Superior temporal gyrus (tissue), 1 donor: ENCODE data around the gene PLLP.
"Not testable (repeated sequence)": the region's sequence is repeated elsewhere in the genome, so short reads cannot be mapped to it uniquely, and the experiment has no call there.

ENCODE experiments used
- DNase-seq: peaks from one replicate; pipeline ENCODE4 v3.0.0-alpha.2; 2016; ENCODE audit errors: extremely low spot score

Gene PLLP

GRCh38 chr16:57273826-57274225 is 10.6 kb downstream of the PLLP start:
- DNase-seq: no peak

GRCh38 chr16:57273359-57273758 is 11.1 kb downstream of the PLLP start:
- no peak for DNase-seq

DNA sequence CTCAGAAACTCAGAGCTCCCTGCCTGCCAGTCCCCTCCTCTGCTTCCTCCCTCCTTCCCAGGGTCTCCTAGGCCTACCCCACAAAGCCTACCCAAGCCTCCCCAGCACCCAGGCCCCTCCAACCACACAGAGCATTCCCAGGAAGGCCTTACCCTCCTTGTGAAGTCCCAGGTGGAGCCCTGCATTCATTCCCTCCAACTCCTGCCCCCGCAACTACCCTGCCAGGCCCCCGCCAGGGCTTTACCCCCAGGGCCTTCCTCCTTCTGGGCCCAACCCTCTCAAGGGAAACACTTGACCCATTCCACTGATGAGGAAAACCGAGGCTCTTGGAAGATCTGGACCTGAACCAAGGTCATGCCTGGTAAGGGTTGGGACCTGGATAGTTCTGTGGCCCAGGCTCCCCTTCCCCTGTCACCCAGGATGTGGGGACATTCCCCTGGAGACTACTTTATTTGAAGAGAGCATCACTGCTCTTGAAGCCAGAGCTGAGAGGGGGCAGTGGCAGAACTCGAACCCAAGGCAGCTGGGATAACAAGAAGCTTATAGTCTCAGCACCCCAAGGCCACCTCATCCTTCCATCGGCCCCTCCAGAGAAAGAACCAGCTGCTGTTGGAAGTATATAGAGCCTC is 12.5 kb downstream of the PLLP start:
- DNase-seq: no peak

DNA sequence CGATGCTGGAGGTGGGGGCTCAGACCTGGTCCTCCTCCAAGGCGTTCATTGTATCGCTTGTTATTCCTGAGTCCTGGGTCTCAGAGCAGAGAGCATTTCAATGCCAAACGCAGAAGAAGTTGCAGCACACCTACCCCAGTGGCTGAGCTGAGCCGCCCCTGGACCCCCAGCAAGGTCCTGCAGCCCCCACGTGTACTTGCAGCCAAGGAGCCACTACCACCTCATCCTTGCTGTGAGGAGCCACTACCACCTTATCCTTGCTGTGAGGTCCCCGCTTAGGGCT is 13.5 kb downstream of the PLLP start:
- DNase-seq: no peak

DNA sequence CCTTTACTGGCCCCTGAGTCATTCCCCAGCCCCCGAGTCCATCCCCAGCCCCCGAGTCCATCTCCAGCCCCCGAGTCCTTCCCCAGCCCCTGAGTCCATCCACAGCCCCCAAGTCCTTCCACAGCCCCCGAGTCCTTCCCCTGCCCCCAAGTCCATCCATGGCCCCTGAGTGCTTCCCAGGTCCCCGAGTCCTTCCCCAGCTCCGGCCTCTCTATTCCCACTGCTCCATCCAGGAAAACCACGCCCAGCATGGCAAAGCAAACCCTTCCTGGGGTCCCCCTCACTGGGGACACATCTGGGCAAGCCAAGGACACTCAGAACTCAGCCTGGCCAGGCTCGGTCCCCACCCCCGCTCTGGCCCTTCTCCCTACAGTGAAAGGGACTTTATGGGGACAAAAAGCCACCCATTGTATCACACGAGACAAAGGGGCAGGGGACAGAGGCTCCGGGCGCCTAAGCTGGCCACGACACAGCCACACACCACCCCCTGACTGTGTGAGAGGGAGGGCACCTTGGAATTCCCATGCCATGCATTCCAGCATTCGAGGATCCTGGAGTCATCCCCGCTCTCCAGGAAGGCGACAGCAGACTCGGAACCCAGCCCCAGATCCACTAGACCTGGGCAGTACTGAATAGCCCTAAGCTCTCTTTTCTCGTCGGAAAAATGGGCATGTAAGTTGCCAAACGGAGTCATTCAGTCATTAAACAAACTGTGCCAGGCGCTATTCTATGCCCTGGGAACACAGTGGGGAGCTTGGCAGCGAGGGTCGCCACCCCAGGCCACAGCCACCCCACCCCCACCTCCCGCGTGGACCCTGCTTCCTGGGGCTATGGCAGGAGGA is 14.0 kb downstream of the PLLP start:
- peak; percentile 95 for DNase-seq

DNA sequence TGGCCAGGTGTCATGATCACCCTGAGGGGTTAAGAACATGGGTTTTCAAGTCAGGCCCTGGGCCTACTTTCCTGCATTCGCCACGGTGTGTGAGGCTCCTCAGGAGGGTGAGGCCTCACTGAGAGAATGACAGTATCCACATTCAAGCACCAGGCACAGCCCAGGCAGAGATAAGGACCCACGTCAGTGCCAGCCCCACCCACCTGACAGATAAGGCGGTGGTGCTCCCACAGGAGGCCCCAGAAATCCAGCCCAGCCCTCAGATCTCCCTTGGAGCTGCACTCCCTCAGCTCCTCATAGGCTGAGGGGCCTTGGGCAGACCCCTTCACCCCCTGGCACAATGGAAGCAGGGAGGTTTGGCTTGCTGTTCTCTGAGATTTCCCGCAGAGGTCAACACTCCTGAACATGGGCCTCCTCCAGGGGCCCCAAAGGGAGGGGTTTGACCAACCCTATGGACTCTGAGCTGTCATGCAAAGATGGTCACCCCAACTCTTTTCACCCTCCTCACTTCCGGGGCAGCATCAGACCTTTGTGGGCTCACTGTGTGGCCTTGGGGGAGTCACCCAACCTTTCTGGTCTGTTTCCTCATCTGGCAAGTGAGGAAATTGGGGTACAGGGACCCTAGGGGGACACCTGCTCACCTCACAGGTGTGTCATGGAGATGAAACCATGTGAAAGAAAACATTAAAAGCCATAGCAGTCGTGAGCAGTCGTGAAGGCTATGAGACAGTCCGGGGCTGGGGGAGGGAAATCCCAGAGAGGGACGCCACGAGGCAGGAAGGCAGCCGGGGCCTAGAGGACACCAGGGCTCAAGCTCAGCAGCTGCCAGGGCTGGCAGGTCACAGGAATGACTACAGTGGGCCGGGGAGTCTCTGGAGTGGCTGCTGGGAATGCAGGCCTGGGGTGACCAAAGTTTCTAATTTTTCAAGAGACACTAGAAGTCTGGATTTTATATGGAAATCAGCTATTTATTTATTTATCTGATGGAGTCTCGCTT is 15.4 kb downstream of the PLLP start:
- DNase-seq: no peak

DNA sequence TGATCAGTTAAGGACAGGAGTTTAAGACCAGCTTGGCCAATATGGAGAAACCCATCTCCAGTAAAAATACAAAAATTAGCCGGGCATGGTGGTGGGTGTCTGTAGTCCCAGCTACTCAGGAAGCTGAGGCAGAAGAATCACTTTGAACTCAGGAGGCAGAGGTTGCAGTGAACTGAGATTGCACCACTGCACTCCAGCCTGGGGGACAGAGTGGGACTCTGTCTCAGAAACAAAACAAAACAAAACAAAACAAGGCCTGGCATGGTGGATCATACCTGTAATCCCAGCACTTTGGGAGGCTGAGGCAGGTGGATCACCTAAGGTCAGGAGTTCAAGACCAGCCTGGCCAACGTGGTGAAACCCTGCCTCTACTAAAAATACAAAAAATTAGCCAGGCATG is 17.1 kb downstream of the PLLP start:
- not testable (repeated sequence) for DNase-seq

GRCh38 chr16:57266531-57267260 is 17.8 kb downstream of the PLLP start:
- DNase-seq: no peak

- DNase-seq: no peak
These were observed 18.5 kb downstream of the PLLP start for GRCh38 chr16:57265850-57266530.

DNA sequence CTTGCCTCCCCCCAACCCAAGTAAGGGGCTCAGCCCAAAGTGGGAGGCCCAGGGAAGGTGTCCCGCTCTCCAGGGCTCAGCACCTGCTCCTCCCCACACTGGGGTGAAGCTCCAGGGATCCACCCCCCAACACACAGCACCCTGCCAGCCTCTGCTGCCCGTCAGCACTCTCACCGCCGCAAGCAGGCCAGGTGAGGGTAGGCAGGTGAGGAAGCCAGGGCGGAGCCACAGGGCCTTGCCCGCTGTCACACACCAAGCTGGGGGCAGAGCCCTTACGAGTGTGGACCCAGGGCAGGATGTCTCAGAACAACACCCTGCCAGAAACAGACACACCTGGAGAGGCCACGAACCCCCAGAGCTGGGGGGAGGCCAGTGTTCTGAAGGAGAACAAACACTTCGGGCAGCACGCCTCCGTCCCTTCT is 19.5 kb downstream of the PLLP start:
- DNase-seq: no peak

DNA sequence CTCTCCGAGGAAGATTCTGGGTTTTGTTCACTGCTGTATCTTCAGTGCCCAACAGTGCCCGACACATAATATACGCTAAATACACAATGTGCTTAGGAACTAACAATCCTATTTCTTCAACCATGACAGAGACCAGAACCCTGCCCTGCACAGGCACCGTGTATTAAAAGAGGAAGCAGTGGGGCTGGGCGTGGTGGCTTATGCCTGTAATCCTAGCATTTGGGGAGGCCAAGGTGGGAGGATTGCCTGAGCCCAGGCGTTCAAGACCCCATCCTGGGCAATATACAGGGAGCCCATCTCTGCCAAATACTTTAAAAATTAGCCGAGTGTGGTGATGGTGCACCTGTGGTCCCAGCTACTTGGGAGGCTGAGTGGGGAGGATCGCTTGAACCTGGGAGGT is 20.1 kb downstream of the PLLP start:
- no peak for DNase-seq

GRCh38 chr16:57263541-57264351 is 20.7 kb downstream of the PLLP start:
- no peak for DNase-seq

- DNase-seq: peak; percentile 77
These were observed 21.5 kb downstream of the PLLP start for GRCh38 chr16:57262841-57263540.

GRCh38 chr16:57261806-57262205 is 22.7 kb downstream of the PLLP start:
- DNase-seq: no peak

DNA sequence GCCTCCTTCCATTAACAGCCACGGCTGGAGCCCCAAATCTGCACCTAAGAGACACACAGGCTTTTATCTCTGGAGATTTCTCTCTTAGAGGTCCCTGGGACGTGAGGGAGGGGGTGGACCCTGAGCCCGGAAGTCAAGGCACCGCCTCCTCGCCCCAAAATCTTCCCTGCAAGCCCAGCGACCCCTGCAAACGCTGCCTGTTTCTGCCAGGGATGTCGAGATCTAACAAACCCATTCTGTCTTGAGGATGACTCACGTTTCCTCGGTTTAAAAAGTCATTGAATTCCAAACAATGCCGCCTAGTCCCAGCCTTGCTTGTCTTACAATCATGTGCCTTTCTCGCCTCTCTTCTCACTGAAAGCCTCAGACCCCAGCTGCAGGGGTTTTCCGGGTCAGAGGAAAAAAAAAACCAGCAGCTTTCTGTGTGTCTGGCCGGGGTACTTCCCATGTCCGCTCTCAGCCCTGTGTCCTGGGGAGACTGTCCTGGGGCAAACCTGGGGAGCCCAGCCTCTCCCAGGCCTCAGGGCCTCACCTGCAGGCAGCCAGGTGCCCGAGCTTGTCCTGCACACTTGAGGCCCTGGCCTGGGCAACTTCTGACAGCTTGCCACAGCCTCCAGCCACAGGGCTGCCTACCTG is 24.1 kb downstream of the PLLP start:
- peak; percentile 91 for DNase-seq

DNA sequence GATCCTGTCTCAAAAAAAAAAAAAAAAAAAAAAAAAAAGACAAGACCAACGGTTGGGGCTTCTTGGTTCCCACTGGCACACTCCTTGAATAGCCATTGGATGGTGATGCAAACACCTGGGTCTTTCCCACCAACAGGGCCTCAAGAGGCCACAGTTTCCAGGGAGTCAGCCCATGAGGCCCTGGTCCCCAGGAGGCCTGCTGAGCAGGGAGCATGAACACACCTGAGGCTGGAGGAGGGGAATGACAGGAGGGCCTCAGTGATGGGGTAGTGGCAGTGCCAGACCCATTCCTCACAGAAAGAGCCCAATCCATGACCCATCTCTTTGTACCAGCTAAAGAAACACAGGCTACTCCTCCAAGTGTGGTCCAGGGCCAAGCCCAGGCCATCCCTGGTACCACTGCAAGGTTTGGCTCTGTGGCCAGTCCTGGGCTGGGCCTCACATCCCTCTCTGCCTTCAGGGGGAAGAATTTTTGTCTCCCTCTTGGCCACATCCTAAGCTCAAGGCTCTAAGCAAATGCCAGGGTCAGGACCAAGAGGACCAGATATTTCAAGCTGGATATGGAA is 25.5 kb downstream of the PLLP start:
- no peak for DNase-seq

- no peak for DNase-seq
These were observed 26.1 kb downstream of the PLLP start for GRCh38 chr16:57258226-57258909.

DNA sequence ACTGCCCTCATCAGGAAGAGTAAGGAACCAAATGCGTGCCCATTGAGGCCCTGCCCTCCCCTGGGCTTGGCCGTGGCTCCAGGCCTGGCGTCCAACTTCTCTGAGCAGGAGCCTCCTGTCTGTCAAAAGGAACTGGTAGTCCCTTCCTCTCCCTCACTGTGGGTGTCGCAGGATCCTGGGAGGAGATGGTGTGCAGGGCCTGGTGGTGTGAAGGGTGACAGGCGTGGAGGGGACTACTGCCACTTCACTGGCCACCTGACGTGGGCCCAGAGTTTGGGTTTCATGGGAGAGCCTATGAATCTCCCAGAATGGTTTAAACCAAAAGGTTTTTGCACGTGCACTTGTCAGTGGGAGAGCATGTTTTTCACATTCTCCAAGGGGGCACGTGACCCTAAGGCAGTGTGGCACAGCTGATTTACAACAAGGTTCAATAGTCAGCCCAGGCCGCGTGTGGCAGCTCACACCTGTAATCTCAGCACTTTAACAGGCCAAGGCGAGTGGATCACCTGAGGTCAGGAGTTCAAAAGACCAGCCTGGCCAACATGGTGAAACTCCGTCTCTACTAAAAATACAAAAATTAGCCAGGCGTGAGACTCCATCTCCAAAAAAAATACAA is 26.9 kb downstream of the PLLP start:
- DNase-seq: no peak
